Loucy (cell line): ENCODE measurements around the gene SLC26A2.

ENCODE experiments used
- EZH2phosphoT487 ChIP-seq: fragments of 200-600 bp; IDR thresholded peaks from 2 replicates; pipeline ENCODE4 v1.6.1; 2018; ENCODE audit warnings: antibody characterized with exemption, mild to moderate bottlenecking, moderate library complexity, borderline replicate concordance
- TF ChIP-seq, protein P1 (sequence below): fragments of 200-600 bp; sonication (generic); conservative IDR thresholded peaks from 2 replicates; pipeline ENCODE4 v1.5.1; 2014; ENCODE audit warnings: mild to moderate bottlenecking, antibody characterized with exemption, low read length

GRCh38 chr5:149936044-149936699, 24.4 kb upstream of the SLC26A2 start:
- TF ChIP-seq, protein P1, sequence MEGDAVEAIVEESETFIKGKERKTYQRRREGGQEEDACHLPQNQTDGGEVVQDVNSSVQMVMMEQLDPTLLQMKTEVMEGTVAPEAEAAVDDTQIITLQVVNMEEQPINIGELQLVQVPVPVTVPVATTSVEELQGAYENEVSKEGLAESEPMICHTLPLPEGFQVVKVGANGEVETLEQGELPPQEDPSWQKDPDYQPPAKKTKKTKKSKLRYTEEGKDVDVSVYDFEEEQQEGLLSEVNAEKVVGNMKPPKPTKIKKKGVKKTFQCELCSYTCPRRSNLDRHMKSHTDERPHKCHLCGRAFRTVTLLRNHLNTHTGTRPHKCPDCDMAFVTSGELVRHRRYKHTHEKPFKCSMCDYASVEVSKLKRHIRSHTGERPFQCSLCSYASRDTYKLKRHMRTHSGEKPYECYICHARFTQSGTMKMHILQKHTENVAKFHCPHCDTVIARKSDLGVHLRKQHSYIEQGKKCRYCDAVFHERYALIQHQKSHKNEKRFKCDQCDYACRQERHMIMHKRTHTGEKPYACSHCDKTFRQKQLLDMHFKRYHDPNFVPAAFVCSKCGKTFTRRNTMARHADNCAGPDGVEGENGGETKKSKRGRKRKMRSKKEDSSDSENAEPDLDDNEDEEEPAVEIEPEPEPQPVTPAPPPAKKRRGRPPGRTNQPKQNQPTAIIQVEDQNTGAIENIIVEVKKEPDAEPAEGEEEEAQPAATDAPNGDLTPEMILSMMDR: no peak
- TF ChIP-seq EZH2phosphoT487: no peak
